Measurements from ENCODE around the gene C10orf67. TPM values are rescaled to one million over a fixed set of nuclear protein-coding genes. Genes with fewer than 3 reads are reported as not detected.
"Not testable (repeated sequence)": the region's sequence is repeated elsewhere in the genome, so short reads cannot be mapped to it uniquely, and the experiment has no call there.

C10orf67 gene
- total RNA-seq, 1 donor = not detected

- H3K4me2 ChIP-seq (ENCODE audit: insufficient read depth, low read length) = no peak overlapping the region
- no peaks in the 10 kb centered on the region for H3K27me3 ChIP-seq (ENCODE audit: insufficient read depth, low read length)
- H3K27ac ChIP-seq (ENCODE audit: low read depth, low read length) = no peak overlapping the region
- H3K9me3 ChIP-seq (ENCODE audit: low read depth, low read length) = no peaks in the 10 kb centered on the region
- H2AFZ ChIP-seq (ENCODE audit: low read length) = no peak overlapping the region
- no peaks in the 10 kb centered on the region for H3K4me1 ChIP-seq (ENCODE audit: insufficient read depth, low read length)
- no peak for DNase-seq (ENCODE audit: insufficient read length, low spot score, missing footprints)
- H3K79me2 ChIP-seq (ENCODE audit: insufficient read depth, low read length) = no peaks in the 10 kb centered on the region
- no peaks in the 10 kb centered on the region for H3K36me3 ChIP-seq (ENCODE audit: insufficient read depth, low read length)
- no peaks in the 10 kb centered on the region for H4K20me1 ChIP-seq (ENCODE audit: insufficient read depth, low read length)
- no peak overlapping the region for H3K4me3 ChIP-seq (ENCODE audit: insufficient read depth, low read length)
- no peak for TF ChIP-seq CTCF (IDR thresholded peaks at IDR 0.05; ENCODE audit: extremely low read depth, low read depth, low read length)
Observed at GRCh38 chr10:23281044-23281433, 63.6 kb downstream of the C10orf67 start.

GRCh38 chr10:23280419-23281043, 64.1 kb downstream of the C10orf67 start:
- no peak overlapping the region for H3K4me2 ChIP-seq (ENCODE audit: insufficient read depth, low read length)
- no peak overlapping the region for H2AFZ ChIP-seq (ENCODE audit: low read length)
- no peak overlapping the region for H3K4me3 ChIP-seq (ENCODE audit: insufficient read depth, low read length)
- no peak for TF ChIP-seq CTCF (IDR thresholded peaks at IDR 0.05; ENCODE audit: extremely low read depth, low read depth, low read length)
- no peak for DNase-seq (ENCODE audit: insufficient read length, low spot score, missing footprints)
- H3K4me1 ChIP-seq (ENCODE audit: insufficient read depth, low read length) = no peaks in the 10 kb centered on the region
- no peaks in the 10 kb centered on the region for H3K36me3 ChIP-seq (ENCODE audit: insufficient read depth, low read length)
- H3K27ac ChIP-seq (ENCODE audit: low read depth, low read length) = no peak overlapping the region
- no peaks in the 10 kb centered on the region for H3K27me3 ChIP-seq (ENCODE audit: insufficient read depth, low read length)
- no peaks in the 10 kb centered on the region for H3K79me2 ChIP-seq (ENCODE audit: insufficient read depth, low read length)
- H3K9me3 ChIP-seq (ENCODE audit: low read depth, low read length) = no peaks in the 10 kb centered on the region
- H4K20me1 ChIP-seq (ENCODE audit: insufficient read depth, low read length) = no peaks in the 10 kb centered on the region

- Histone ChIP-seq H3K4me1 (ENCODE audit: insufficient read depth, low read length) (no peaks in the 10 kb centered on the region), H3K36me3 (ENCODE audit: insufficient read depth, low read length) (no peaks in the 10 kb centered on the region), H3K79me2 (ENCODE audit: insufficient read depth, low read length) (no peaks in the 10 kb centered on the region), H3K9me3 (ENCODE audit: low read depth, low read length) (no peaks in the 10 kb centered on the region), H2AFZ (ENCODE audit: low read length) (no peak overlapping the region), H3K27ac (ENCODE audit: low read depth, low read length) (no peak overlapping the region), H3K27me3 (ENCODE audit: insufficient read depth, low read length) (no peaks in the 10 kb centered on the region), H3K4me2 (ENCODE audit: insufficient read depth, low read length) (no peak overlapping the region), H3K4me3 (ENCODE audit: insufficient read depth, low read length) (no peak overlapping the region), H4K20me1 (ENCODE audit: insufficient read depth, low read length) (no peaks in the 10 kb centered on the region)
- DNase-seq (ENCODE audit: insufficient read length, low spot score, missing footprints) = no peak
- no peak for TF ChIP-seq CTCF (IDR thresholded peaks at IDR 0.05; ENCODE audit: extremely low read depth, low read depth, low read length)
Observed at GRCh38 chr10:23275355-23275754, 69.2 kb downstream of the C10orf67 start.

GRCh38 chr10:23274179-23274578, 70.4 kb downstream of the C10orf67 start:
- H3K27ac ChIP-seq (ENCODE audit: low read depth, low read length); H3K27me3 ChIP-seq (ENCODE audit: insufficient read depth, low read length); H3K4me2 ChIP-seq (ENCODE audit: insufficient read depth, low read length); H4K20me1 ChIP-seq (ENCODE audit: insufficient read depth, low read length); H3K4me1 ChIP-seq (ENCODE audit: insufficient read depth, low read length); H3K79me2 ChIP-seq (ENCODE audit: insufficient read depth, low read length); H3K9me3 ChIP-seq (ENCODE audit: low read depth, low read length); H2AFZ ChIP-seq (ENCODE audit: low read length); H3K36me3 ChIP-seq (ENCODE audit: insufficient read depth, low read length); H3K4me3 ChIP-seq (ENCODE audit: insufficient read depth, low read length); DNase-seq (ENCODE audit: insufficient read length, low spot score, missing footprints): not testable (repeated sequence)
